NCI-H2081 treated with DMSO at 0.1 percent for 48 hours (cell line): Measurements from ENCODE around the gene ZBTB18.

ENCODE experiments used
- DNase-seq: peaks from one replicate; lab custom pipeline; 2025; lab: John Stamatoyannopoulos, UW

Gene ZBTB18

GRCh38 chr1:244089561-244089960 is 38.5 kb downstream of the ZBTB18 start:
- no peak for DNase-seq

GRCh38 chr1:244090645-244091044 is 39.6 kb downstream of the ZBTB18 start:
- no peak for DNase-seq

- no peak for DNase-seq
Observed at GRCh38 chr1:244092293-244092963, 41.3 kb downstream of the ZBTB18 start.

GRCh38 chr1:244092964-244093638 is 42.0 kb downstream of the ZBTB18 start:
- no peak for DNase-seq

GRCh38 chr1:244094880-244095528 is 43.9 kb downstream of the ZBTB18 start:
- DNase-seq, result no peak

GRCh38 chr1:244095529-244095911 is 44.4 kb downstream of the ZBTB18 start:
- no peak for DNase-seq

GRCh38 chr1:244096066-244096610 is 45.1 kb downstream of the ZBTB18 start:
- DNase-seq, result no peak

GRCh38 chr1:244096691-244097090 is 45.6 kb downstream of the ZBTB18 start:
- DNase-seq, result no peak

- no peak for DNase-seq
Observed at GRCh38 chr1:244097523-244098405, 46.7 kb downstream of the ZBTB18 start.

- no peak for DNase-seq
Observed at GRCh38 chr1:244099258-244099930, 48.3 kb downstream of the ZBTB18 start.

- DNase-seq, result no peak
Observed at GRCh38 chr1:244100276-244100675, 49.2 kb downstream of the ZBTB18 start.

GRCh38 chr1:244100704-244101453 is 49.8 kb downstream of the ZBTB18 start:
- no peak for DNase-seq

- DNase-seq, result no peak
Observed at GRCh38 chr1:244102046-244102445, 51.0 kb downstream of the ZBTB18 start.

- DNase-seq, result no peak
Observed at GRCh38 chr1:244102468-244102867, 51.4 kb downstream of the ZBTB18 start.

- DNase-seq, result no peak
Observed at GRCh38 chr1:244104309-244105060, 53.4 kb downstream of the ZBTB18 start.

- no peak for DNase-seq
Observed at GRCh38 chr1:244106176-244106575, 55.1 kb downstream of the ZBTB18 start.
